Mesothelial cell of epicardium (in vitro differentiated cells): Measurements from ENCODE around the gene ACOT11. TPM values are rescaled to one million over a fixed set of nuclear protein-coding genes. Genes with fewer than 3 reads are reported as not detected.

Experiments used
- DNase-seq, 2 experiments: peaks; one replicate each; pipeline ENCODE4 v3.0.0; 2021; ENCODE audit warnings: low spot score in 2 of 2; ENCODE audit not compliant: unreplicated experiment in 2 of 2
- H3K27ac Mint-ChIP-seq: 2 replicates; pipeline ENCODE4 v1.8.0; 2021; ENCODE audit warnings: mixed read lengths
- H3K27me3 Mint-ChIP-seq: 2 replicates; pipeline ENCODE4 v1.8.0; 2021; ENCODE audit warnings: low read depth, mixed read lengths
- H3K36me3 Mint-ChIP-seq: 2 replicates; pipeline ENCODE4 v1.8.0; 2021; ENCODE audit warnings: mixed read lengths
- H3K4me1 Mint-ChIP-seq: 2 replicates; pipeline ENCODE4 v1.8.0; 2021; ENCODE audit warnings: mixed read lengths
- H3K4me3 Mint-ChIP-seq: 2 replicates; pipeline ENCODE4 v1.8.0; 2021; ENCODE audit warnings: mild to moderate bottlenecking, moderate library complexity, mixed read lengths
- H3K9me3 Mint-ChIP-seq: 2 replicates; pipeline ENCODE4 v1.8.0; 2021; ENCODE audit warnings: mixed read lengths
- CTCF ChIP-seq: fragments of 200-600 bp; sonication (generic); IDR thresholded peaks from one replicate; pipeline ENCODE4 v1.5.0; 2021; ENCODE audit warnings: antibody characterized with exemption; ENCODE audit not compliant: unreplicated experiment
- total RNA-seq: library from RNA; stranded (reverse); gene quantifications from 3 replicates; pipeline ENCODE4 v1.2.1, GENCODE V29; 2021

Gene ACOT11
- total RNA-seq, 1 donor from 2014 or later = 10.3 TPM

DNA sequence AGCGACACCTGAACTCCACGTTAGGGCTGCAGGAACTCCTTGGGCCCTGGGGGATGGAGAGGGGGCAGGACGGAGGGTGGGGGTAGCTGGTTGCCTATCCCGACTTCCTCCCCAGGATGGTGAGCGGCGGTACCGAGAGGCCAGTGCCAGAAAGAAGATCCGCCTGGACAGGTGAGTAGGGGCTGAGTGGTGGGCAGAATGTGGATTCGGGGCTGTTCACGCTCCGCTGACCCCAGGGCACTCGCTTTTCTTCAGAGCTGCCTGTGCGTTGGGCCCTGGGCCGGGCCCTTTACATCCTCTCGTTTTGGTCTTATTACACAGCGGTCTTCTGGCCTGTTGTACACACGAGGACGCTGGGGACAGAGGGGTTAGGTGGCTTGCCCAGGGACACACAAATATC lies 54.5 kb downstream of the ACOT11 start:
- no peaks in the 10 kb centered on the region for H3K4me1 Mint-ChIP-seq
- no peak overlapping the region for H3K27ac Mint-ChIP-seq
- no peaks in the 10 kb centered on the region for H3K27me3 Mint-ChIP-seq
- H3K4me3 Mint-ChIP-seq = no peak overlapping the region
- no peaks in the 10 kb centered on the region for H3K9me3 Mint-ChIP-seq
- H3K36me3 Mint-ChIP-seq = peaks cover 5% of the 10 kb centered on the region
- no peak for TF ChIP-seq CTCF
- DNase-seq = no peak

- no peak overlapping the region for H3K4me3 Mint-ChIP-seq
- TF ChIP-seq CTCF = no peak
- no peak overlapping the region for H3K27ac Mint-ChIP-seq
Measured at GRCh38 chr1:54603241-54603640, 55.2 kb downstream of the ACOT11 start.

DNA sequence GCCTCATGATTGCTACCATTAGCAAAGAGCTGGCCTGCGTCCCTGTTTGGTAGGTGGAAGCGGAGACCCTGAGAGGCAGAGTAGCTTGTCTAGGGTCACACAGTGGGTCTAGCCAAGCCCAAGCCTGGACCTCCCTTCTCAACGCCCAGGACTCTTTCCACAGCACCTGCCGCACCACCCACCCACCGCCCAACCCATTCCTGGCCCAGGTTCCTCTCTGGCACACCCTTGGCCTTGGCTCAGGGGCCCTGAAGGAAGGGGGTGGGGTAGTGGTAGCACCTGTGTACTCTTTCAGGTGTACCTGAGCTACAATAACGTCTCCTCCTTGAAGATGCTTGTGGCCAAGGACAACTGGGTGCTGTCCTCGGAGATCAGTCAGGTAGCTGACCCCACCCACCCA lies 56.0 kb downstream of the ACOT11 start:
- no peak for TF ChIP-seq CTCF
- no peak for DNase-seq
- Mint-ChIP-seq H3K27me3 (no peaks in the 10 kb centered on the region), H3K27ac (no peak overlapping the region), H3K4me3 (no peak overlapping the region), H3K36me3 (no peaks in the 10 kb centered on the region), H3K9me3 (no peaks in the 10 kb centered on the region), H3K4me1 (no peaks in the 10 kb centered on the region)

More at GRCh38 chr1:54603241-54603640, 55.2 kb downstream of the ACOT11 start:
- Mint-ChIP-seq H3K27me3 (no peaks in the 10 kb centered on the region), H3K4me1 (no peaks in the 10 kb centered on the region), H3K36me3 (no peaks in the 10 kb centered on the region), H3K9me3 (no peaks in the 10 kb centered on the region)
- no peak for DNase-seq

- H3K4me1 Mint-ChIP-seq = no peaks in the 10 kb centered on the region
- H3K4me3 Mint-ChIP-seq = no peak overlapping the region
- H3K27me3 Mint-ChIP-seq = no peaks in the 10 kb centered on the region
- H3K27ac Mint-ChIP-seq = no peak overlapping the region
- H3K36me3 Mint-ChIP-seq = no peaks in the 10 kb centered on the region
- TF ChIP-seq CTCF = no peak
- DNase-seq = no peak
- no peaks in the 10 kb centered on the region for H3K9me3 Mint-ChIP-seq
Measured at GRCh38 chr1:54604572-54605370, 56.7 kb downstream of the ACOT11 start.

DNA sequence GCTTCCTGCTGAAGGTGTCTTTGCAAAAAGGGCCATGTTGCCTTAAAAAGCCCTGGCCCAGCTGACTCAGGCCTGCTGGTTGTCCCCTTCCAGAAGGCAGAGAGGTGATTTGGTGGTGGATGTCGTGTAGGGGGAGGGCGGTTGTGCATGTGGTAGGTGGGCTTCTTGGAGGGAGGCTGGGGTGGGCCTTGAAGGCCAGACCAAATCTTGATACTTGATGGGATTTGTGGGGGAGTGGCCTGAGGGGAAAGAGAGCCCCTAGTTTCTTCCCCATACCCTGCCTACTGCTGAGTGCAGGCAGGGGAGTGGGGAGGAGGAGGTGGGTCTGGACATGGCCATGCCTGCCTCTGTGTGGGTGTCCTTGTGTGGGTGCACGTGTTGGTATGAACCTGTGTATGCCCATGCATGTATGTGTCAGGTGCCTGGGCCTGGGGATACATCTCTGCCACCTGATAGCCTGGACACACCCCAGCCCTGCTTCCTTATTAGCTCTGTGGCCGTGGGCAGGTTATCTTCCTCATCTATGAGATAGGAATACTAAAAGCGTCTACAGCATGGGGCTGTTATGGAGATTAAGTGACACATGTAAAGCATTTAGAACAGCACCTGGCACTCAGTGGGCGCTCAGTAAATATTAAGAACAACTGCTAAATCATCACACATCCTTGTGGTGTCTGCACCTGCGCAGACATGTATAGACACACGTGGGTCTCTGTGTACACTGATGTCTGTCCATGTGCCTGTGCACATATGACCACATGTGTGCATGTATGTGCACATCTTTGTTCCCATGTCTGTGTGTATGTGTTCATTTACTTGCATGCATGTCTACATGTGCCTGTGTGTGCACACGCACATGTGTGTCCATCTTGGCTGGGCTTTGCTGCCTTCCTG lies 58.3 kb downstream of the ACOT11 start:
- Mint-ChIP-seq H3K4me1 (no peaks in the 10 kb centered on the region), H3K27me3 (no peaks in the 10 kb centered on the region), H3K36me3 (no peaks in the 10 kb centered on the region), H3K9me3 (no peaks in the 10 kb centered on the region), H3K27ac (no peak overlapping the region), H3K4me3 (no peak overlapping the region)
- DNase-seq = no peak
- TF ChIP-seq CTCF = no peak
